Activated CD4-positive, CD25-positive, alpha-beta regulatory T cell treated with anti-CD3 and anti-CD28 coated beads, Interleukin-2, amount 50 U/mL, for 72 hours (primary cell): ENCODE results near the gene UBE3D.
"Not testable (repeated sequence)": the region's sequence is repeated elsewhere in the genome, so short reads cannot be mapped to it uniquely, and the experiment has no call there.

Experiments
- DNase-seq: peaks from one replicate; pipeline ENCODE4 v3.0.0; 2021

The UBE3D gene

DNA sequence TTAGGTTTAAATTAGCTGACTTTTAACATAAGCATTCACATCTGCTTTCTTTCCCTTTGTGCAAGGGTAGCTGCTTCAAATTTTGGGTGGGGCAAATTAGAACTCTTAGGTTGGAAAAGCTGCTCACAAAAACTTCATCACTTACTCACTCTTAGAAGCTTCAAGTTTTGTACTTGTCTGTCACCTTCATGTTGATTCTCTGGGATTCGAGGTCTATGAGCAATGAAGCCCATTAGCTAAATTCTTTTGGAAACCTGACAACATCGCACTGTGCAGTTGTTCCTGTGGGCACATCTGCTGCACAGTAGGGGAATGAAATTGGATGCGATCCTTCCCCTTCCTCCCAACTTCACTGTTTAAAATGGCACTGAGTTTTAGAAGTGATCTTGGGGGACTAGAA lies 156.1 kb downstream of the UBE3D start:
- DNase-seq: no peak

DNA sequence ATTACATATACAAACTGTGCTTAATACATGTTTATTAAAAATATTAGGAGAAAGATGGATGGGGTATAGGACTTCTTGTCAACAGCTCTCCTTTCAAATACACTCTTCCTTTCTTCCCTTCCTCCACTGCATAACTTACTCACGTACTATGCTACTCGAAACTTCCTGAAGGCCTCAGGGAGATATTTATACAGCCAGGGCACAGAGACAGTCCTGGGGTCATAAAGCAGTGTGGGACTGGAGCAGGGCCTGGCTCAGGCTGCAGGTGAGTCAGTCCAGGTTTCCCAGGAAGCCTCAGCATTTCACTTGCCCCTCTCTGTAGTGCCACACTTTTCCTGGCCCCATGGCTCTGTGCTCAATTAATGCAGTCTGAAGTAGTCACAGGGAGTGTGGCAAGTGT lies 157.0 kb downstream of the UBE3D start:
- no peak for DNase-seq

DNA sequence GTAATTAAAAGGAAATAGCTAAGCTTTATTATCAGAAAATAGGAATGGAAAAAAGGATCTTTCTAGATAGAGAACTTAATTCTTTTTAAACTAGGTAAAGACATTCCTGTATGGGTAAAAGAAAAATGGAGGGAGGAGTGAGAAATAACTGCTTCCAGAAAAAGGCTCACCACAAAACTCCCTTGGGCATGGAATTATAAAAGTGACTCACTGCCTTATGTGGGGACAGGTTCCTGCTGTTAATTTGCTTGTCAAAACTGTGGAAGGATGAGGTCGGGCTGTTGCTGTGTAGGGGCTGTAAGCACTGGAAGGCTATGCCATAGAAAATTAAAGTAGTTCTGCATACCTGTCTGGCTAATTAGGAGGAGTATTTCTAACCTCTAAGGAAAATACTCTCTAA lies 158.7 kb downstream of the UBE3D start:
- no peak for DNase-seq

DNA sequence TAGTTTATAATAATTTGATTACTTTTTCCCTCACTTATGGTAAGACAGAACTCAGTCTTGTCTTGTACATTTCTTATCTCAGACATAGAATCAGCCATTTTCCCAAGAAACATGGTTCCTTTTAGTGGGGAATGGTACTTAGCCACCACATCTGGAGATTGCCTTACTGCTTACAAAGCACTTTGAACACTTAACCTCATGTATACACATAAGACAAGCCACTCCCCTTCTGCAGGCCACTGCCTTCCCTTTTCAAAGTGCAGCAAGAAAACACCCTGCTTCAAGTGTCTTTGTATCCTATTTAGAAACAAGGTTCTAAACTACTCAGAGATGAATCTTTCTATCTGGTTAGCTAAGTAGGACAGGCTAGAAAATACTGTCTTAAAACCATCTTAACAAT lies 159.2 kb downstream of the UBE3D start:
- no peak for DNase-seq

DNA sequence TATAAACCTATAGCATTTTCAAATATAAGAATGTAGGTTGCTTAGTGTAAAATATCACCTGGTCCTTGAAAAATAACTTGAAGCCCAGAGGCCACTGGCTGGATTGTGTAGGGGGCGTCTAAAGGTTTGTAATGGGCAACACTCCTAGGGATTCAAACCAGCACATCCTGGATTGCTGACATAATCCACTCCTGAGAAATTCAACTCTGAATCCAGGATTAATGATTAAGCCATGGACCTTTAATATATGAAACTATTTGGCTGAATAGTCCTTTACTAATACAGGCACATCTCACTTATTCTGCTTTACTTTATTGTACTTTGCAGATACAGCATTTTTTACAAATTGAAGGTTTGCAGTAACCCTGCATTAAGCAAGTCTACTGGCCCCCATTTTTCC lies 160.8 kb downstream of the UBE3D start:
- no peak for DNase-seq

DNA sequence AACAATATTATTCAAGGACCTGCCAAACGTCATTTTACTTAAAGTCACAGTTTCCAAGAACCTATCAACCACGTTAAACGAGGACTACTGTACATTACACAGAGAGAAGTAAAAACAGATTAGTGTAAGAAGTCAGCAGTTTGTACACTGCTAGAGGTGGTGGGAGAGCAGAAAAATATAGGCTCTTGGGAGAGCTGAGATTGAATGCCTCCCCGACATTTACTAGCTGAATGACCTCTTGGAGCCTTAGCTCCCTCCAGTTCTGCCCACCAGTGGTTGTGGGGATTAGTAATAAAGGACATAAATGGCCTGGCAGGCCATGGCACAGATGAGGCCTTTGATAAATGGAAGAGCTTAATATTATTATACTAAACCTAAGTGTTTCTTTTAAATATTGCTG lies 161.4 kb downstream of the UBE3D start:
- no peak for DNase-seq

DNA sequence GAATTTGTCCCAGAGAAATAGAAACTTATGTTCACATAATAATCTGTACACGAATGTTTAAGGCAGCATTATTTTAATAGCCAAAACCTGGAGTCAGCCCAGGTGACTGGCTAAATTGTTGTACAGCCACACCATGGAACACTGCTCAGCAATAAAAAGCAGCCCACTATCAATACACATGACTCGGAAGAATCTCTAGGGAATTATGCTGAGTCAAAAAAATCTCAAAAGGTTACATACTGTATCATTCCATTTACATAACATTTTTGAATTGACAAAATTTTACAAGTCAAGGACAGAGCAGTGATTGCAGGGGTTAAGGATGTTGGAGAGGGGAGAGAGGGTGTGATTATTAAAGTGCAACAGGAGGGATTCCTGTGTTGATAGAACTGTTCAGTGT lies 163.4 kb downstream of the UBE3D start:
- no peak for DNase-seq

DNA sequence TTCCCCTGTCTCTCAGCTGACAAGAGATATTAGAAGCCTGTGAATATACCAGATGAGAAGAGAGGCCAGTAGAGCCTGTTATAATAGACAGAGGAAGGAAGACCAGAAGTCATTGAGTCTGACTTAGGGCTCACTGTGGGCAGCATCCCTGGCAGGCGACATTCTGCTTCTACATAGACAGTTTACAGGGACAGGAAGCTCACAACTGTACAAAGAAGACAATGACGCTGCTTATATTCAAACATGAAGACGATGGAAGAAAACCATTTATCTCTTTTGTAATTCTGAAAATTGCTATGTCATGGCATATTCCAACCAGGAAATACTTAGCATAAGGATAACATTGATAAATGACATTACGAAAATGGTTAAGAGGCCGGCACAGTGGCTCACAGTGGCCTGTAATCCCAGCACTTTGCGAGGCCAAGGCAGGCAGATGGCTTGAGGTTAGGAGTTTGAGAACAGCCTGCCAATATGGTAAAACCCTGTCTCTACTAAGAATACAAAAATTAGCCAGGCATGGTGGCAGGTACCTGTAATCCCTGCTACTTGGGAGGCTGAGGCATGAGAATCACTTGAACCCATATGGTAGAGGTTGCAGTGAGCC lies 170.9 kb downstream of the UBE3D start:
- DNase-seq: no peak

DNA sequence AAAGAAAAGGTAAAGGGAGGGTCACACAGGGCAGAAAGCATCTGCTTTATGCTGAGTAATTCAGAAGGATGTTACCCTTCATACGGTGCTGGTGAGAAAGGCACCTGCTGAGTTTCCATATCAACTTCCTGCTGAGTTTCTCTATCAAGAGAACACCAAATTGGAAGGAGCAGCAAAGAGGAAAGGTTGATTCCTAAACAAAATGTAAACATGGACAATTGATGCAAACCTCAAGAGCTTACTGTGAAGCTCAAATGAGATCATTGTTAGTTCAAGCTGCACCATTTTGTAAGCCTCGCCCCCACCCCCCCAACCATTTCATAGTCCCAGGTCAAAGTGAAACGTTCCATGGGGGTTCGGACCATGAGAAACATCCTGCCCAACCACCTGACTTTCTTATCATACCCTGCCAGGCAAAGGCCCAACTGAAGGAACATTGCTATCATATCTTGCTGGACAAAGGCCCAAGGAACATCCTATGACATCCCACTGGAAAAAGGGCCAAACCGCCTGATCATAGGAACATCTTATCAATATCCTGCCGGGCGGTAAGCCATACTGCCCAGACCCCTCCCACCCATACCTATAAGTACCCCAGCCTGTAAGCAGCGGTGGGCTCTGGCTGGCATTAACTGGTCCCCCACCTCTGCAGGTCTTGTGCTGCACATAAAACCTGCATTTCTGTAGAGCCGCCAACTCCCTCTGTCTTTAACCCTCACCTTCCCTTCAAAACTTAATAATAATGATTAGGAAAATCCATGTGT lies 171.6 kb downstream of the UBE3D start:
- DNase-seq: no peak

DNA sequence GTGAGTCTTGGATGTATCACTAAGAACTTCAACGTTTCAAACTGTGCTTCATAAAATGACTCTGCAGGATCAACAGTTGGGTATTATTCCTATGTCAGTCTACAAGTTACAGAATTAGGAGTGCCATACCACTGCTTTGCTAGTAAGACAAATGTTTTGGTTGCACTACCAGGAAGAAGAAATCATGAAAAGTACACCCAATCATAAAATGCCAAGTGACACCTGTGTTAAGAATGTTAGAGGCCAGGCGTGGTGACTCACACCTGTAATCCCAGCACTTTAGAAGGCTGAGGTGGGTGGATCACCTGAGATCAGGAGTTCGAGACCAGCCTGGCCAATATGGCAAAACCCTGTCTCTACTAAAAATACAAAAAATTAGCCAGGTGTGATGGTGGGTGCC lies 174.1 kb downstream of the UBE3D start:
- not testable (repeated sequence) for DNase-seq

DNA sequence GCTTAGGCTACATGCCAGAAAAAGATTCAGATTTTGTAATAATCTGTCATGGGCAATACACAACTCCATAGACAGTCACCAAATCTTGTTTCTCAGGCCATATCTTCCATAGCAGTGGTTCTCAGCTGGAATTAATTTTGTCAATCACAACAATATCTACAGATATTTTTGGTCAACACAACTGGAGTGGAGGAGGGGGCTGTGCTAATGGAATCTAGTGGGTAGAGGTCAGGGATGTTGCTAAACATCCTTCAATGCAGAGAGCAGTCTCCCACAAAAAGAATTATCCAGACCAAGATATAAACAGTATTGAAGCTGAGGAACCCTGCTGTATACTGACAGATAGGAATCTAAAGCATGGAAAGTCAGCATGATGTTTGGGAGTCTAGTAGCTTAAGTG lies 174.6 kb downstream of the UBE3D start:
- DNase-seq: no peak

DNA sequence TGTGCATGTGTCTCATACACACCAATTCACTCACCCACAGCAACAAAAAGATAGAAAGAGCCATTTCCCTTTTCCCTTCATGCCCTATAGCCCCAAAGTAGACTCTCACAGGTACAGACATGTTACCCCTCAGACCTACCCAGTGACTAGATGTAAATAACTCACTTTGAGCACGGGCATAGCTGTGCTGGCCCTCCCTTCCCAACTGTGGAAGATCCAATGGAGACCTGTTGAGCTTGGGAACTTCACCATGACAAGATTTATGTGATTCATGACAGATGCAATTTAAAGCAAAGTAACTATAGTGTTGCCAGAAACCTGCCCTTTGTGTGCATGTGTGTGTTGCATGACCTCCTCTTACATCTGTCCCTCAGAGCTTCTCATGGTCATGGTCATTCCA lies 175.4 kb downstream of the UBE3D start:
- DNase-seq: no peak

DNA sequence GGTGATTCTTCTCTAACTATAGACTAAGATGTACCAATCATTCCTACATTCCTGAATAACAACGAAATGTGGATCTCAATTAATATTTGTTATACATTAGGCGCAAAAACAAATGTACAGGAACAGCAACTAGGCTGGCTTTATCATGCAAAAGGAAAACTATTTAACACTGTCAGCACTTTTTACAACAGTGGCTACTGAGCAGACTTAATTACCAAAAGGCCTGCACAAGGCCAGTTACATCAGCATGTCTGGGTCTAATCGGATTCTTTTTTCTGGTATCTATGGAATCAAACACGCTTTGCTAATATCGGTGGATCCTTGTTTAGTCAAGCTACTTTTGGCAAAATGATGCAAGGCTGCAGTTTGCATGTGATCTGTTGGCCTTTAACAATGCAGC lies 176.5 kb downstream of the UBE3D start:
- DNase-seq: no peak

DNA sequence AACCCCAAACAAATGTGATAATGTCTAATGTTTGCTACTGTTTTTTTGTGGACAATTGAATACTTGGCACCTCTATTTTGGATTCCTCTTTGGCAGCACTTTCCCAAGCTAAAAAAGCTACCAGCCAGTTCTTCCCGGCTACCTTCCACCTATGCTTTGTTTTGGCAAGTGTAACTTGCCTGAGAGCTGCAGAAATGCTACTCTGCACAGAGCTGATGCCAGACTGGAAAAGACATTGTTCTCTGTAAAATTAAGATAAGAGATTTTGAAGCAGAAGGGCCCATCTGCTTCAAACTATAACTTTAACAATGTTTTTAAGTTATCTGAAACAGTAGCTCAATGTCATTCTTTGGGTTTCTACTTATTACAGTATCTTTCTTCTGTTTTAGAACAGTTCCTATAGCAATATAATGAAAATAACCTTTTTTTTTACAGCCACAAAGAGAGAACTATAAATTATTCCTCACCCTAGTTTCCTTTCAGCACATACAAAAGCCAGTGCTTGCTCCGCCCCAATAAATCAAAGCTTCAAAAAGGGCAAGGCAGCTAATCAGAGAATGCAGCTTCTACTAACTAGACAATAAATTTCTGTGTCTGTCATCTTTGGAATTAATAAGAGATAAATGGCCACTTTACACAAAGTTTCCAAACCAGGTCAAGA lies 183.1 kb downstream of the UBE3D start:
- no peak for DNase-seq

DNA sequence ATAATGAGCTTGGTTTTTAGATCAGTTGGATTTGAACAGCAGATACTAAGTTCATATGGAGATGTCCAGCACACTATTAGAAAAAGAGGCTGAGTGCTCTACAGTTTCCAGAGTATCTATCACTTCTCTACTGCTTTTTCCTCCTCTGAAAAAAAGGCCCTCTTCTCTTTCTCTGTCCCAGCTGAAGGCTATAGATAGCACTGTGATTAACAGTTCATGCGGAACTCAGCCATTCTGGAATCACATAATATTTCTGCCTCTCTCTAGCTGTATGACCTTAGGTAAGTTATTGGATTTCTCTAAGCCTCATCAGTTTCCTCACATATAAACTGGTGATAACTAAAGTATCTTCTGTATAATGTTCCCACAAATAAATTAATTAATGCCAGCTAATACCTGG lies 184.1 kb downstream of the UBE3D start:
- no peak for DNase-seq

DNA sequence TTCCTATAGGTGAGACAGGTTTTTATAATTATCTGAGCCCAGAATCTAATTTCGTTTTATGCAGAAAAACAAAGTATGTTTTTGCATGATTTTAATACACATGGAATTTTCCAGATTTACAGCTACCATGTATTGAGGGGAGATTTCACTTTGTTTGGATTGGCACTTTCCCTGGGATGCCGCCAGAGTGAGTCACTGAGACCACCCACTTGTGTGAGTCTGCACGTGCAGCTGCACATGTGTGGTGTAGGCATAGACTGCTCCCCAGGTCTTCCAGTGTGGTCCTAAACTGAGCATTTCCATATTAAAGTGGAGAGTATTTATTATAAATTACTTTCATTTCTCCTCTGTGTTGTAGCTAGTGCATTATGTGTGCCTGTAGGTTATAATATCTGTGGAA lies 186.8 kb downstream of the UBE3D start:
- no peak for DNase-seq

DNA sequence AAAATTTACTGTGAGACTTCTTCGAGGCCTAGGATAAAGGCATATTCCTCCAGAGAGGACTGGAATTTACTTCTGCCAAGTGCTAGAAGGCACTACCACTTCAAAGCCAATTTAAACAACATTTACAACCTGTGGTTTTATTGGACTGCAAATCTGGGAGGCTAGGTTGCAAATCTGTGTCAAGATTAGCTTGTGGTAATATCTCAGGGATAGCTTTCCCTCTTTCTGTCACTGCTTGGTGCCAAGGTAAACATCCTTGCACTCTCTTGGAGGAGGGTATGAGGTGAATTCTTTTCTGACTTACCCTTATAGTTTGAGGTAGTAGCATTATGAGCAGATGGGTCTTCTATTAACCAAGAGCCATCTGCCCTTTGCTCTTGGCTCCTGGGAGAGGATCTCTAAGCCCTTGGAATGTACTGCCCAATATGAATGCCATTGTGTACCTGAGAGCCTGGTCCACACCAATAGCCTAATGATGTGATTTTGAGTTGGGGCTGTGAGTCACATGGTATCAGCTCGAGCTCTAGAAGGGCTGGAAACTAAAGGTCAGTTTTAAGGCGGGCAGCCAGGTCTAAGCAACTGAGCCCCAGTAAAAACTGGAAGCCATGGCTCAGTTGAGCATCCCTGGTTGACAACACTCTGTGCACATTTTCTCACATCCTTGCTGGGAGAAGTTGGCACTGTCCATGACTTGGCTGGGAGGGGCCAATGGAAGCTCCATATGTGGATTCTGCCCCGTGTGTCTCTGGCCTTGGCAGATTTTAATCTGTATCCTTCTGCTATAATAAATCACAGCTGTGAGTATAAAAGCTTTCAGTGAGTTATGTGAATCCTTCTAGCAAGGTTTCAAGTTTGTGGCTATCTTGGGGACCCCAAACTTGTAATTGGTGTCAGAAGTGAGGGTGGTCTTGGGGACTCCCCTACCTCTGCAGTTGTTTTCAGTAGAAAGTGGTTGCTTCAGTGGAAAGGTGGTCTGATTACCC lies 188.1 kb downstream of the UBE3D start:
- DNase-seq: no peak

DNA sequence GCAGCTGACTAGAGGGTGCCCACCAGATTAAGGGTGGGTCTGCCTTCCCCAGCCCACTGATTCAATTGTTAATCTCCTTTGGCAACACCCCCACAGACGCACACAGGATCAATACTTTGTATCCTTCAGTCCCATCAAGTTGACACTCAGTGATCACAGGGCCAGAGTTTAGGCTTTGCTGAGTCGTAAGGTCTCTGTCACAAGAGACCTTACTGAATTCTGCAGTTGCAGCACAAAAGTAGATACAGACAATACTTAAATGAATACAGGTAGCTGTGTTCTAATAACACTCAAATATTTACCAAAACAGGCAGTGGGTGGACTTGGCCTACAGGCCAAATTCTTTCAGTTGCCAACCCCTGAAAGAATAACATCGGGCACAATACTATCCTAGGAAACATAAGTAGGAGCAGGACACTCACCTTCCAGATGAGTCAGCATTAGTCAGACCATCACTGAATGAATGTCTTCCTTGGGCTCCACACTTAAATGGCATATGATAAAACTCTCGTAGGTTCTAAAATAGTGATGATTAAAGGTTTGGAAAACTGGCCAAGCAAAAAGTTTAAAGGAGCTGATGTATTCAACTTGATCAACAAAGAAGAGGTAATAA lies 190.0 kb downstream of the UBE3D start:
- DNase-seq: no peak

DNA sequence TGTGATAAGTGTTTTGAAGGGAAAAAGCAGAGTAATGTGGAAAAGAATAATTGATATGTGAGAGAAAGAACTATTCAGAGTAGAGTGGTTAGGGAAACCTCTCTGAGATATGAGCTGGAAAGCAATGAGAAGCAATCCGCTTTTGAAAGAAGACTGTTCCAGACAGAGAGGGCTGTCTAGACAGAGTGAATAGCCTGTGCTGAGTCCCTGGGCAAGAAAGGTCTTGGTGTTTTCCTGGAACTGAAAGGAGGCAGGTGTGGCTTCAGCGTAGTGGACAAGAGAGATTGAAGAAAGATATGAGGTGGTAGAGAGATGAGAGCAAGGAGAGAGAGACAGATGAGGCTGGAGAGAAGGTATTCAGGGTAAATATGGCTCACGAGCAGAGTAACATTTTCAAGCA lies 190.8 kb downstream of the UBE3D start:
- DNase-seq: no peak

DNA sequence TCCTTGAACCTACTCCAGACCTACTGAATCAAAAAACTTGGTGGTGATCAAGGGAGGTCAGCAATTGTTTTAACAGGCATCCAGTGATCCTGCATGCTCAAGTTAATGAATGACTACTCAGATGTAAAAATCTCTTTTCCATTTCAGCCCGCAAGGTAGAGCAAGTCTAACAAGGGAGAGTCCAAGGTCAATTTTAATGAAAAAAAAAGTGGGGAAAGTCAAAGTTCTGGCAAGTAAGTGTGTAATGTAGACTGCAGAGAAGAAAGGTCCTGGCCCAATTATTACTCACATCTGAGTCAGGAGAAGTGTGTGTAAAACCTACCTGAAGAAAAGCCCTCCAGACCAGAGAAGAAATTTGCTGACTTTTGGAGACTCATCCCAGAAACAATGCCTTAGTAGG lies 193.5 kb downstream of the UBE3D start:
- no peak for DNase-seq

DNA sequence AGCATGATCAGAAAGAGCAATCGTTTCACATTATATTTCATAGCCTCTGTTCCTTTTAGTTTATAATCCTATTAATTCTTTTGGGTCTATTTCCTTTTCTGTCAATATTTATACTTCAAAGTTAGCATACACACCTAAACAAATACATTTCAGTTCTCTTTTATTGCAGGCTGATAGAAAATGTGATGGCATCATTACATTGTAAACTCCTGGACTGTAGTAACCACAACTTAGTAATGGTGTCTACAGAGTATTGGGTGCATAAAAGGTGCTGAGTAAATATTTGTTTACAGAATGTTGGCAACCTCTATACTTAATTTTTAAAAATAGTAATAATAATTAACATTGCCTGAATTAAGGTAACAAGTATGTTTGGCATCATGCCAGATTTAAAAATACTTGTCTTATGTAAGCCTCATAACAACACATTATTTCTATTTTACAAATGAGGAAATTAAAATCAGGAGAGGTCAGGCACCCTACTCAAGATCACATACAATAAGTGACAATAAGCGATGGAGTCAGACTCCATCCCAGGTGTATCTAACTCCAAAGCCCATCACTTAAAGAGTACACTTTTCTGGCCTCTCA lies 195.0 kb downstream of the UBE3D start:
- DNase-seq: no peak

DNA sequence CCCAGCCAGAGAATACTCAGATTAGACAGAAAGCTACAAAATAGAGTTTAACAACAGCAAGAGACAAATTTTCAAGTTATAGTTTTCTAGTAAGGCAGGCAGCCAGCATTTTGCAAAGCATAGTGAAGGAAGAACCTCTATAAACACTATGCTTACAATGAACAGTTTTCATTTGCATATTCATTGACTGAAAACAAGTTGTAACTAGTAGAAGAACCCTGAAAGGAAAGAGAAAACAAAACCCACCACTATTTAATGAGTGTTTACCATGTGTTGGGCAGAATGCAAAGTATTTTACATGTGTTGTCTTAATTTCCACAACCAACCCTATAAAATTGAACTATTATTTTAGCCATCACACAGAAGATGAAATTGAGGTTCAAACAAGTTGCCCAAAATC lies 196.1 kb downstream of the UBE3D start:
- DNase-seq: no peak
